ENCODE data around the gene ZSWIM5.

DNA sequence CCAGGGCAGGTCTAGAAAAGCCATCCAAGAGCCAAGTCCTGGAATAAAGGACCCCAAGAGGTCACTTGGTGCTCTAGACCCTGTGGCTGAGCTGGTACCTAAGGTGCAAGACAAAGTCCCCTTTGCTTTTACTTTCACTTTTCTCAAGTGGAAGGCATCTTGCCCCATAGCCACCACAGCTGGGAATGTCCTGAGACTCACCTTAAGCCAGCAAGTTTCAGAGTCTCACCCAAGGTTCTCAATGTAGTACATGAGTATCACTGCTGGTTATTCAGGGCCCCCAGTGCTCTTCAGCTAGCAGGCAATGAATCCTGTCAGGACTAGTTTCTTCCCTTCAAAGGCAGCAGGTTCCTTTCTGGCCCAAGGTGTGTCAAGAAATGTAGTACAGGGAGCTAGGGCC, 126.9 kb downstream of the ZSWIM5 start:
- TF ChIP-seq, protein P1, sequence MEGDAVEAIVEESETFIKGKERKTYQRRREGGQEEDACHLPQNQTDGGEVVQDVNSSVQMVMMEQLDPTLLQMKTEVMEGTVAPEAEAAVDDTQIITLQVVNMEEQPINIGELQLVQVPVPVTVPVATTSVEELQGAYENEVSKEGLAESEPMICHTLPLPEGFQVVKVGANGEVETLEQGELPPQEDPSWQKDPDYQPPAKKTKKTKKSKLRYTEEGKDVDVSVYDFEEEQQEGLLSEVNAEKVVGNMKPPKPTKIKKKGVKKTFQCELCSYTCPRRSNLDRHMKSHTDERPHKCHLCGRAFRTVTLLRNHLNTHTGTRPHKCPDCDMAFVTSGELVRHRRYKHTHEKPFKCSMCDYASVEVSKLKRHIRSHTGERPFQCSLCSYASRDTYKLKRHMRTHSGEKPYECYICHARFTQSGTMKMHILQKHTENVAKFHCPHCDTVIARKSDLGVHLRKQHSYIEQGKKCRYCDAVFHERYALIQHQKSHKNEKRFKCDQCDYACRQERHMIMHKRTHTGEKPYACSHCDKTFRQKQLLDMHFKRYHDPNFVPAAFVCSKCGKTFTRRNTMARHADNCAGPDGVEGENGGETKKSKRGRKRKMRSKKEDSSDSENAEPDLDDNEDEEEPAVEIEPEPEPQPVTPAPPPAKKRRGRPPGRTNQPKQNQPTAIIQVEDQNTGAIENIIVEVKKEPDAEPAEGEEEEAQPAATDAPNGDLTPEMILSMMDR (IDR thresholded peaks at IDR 0.05), result no peak
- TF ChIP-seq POLR2A (IDR thresholded peaks at IDR 0.05), result no peak

Measured in breast epithelium (tissue), 3 donors.